ENCODE measurements around the gene DYNLRB2.

Gene DYNLRB2

GRCh38 chr16:80526418-80527061 lies 14.3 kb upstream of the DYNLRB2 start:
- DNase-seq (ENCODE audit: low read depth): peak; percentile 29
- no peak overlapping the region for H3K4me3 ChIP-seq (ENCODE audit: low read depth, low read length)
- TF ChIP-seq CTCF (IDR thresholded peaks at IDR 0.05; ENCODE audit: low read depth, low read length, missing control alignments): peak; percentile 75

DNA sequence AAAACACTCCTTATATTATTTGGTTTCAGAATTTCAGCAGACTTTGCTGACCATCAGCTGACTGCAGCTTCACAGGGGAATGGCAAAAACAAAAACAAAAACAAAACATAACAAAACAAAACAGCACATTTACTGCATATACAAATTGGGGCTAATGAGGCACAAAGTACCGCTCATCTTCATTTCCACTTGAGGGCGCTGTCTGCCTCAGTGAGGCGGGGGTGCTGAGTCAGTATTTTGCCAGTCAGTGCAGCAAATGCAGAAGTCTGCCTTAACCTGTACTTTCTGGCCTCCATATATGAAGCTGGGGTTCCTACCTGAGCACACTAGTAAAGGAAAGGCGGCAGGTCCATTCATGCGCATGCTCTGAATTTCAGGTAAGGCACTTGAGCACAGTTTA lies 13.5 kb upstream of the DYNLRB2 start:
- DNase-seq (ENCODE audit: low read depth): peak; percentile 21
- TF ChIP-seq CTCF (IDR thresholded peaks at IDR 0.05; ENCODE audit: low read depth, low read length, missing control alignments): peak; percentile 77

DNA sequence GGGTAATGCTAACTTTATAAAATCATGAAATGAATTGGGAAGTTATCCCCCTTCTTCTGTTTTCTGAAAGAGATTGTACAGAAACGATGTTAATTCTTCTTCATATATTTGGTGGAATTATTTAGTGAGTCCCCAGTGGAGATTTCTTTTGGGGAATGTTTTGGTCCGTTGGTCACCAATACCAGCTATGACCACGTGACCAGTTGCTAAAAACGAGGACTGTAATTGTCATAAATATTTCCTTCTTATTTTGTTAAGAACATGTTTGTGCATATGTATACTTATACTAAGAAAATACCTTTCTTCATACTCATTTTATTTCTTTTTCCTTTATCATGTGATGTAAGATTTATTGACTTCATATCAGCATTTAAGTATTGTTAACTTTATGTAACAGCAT lies 10.3 kb upstream of the DYNLRB2 start:
- H3K4me3 ChIP-seq (ENCODE audit: low read depth, low read length): no peak overlapping the region
- DNase-seq (ENCODE audit: low read depth): no peak
- no peak for TF ChIP-seq CTCF (IDR thresholded peaks at IDR 0.05; ENCODE audit: low read depth, low read length, missing control alignments)

More for the DNA sequence above, 13.5 kb upstream of the DYNLRB2 start:
- no peak overlapping the region for H3K4me3 ChIP-seq (ENCODE audit: low read depth, low read length)

GRCh38 chr16:80536238-80536637 lies 4.6 kb upstream of the DYNLRB2 start:
- H3K4me3 ChIP-seq (ENCODE audit: low read depth, low read length): no peak overlapping the region
- no peak for TF ChIP-seq CTCF (IDR thresholded peaks at IDR 0.05; ENCODE audit: low read depth, low read length, missing control alignments)
- no peak for DNase-seq (ENCODE audit: low read depth)

DNA sequence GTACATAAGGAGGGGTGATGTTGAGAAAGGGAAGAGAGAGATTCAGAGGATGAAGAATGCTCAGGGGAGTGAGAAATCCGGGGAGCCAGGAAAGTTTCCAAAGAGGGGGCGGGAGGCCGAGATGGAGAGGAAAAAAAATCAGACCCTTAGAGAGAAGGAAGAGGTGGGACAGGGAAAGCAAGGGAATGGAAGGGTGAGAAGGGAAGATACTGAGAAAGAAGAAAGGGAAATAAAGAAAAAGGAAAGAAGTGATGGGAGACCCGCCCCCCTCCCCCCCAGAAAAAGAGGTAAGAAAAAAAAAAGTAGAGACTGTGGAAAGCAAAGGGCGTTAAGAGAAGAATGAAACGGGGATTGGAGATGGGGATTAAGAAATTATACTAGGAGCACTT lies 507 bp downstream of the DYNLRB2 start:
- no peak for DNase-seq (ENCODE audit: low read depth)
- peak overlapping the region; percentile 49 for H3K4me3 ChIP-seq (ENCODE audit: low read depth, low read length)
- no peak for TF ChIP-seq CTCF (IDR thresholded peaks at IDR 0.05; ENCODE audit: low read depth, low read length, missing control alignments)

GRCh38 chr16:80543162-80543561 lies 2.4 kb downstream of the DYNLRB2 start:
- no peak overlapping the region for H3K4me3 ChIP-seq (ENCODE audit: low read depth, low read length)
- no peak for TF ChIP-seq CTCF (IDR thresholded peaks at IDR 0.05; ENCODE audit: low read depth, low read length, missing control alignments)
- DNase-seq (ENCODE audit: low read depth): no peak

GRCh38 chr16:80544326-80544725 lies 3.5 kb downstream of the DYNLRB2 start:
- no peak for TF ChIP-seq CTCF (IDR thresholded peaks at IDR 0.05; ENCODE audit: low read depth, low read length, missing control alignments)
- DNase-seq (ENCODE audit: low read depth): no peak

More at GRCh38 chr16:80544326-80544725, 3.5 kb downstream of the DYNLRB2 start:
- H3K4me3 ChIP-seq (ENCODE audit: low read depth, low read length): no peak overlapping the region
